ENCODE results near the gene TRIM43B.

Gene TRIM43B

GRCh38 chr2:95530734-95531133 lies 46.2 kb upstream of the TRIM43B start (continued):
- TF ChIP-seq ZSCAN18 (tag by site-specific recombination; IDR thresholded peaks at IDR 0.05) (no peak), ZNF629 (tag by site-specific recombination; IDR thresholded peaks at IDR 0.05) (no peak), PRDM6 (tag by site-specific recombination; IDR thresholded peaks at IDR 0.05) (no peak), ZBTB49 (tag by site-specific recombination; IDR thresholded peaks at IDR 0.05; ENCODE audit: low read depth) (no peak), ZNF645 (tag by site-specific recombination; IDR thresholded peaks at IDR 0.05) (no peak), ZNF623 (tag by site-specific recombination; IDR thresholded peaks at IDR 0.05) (no peak), ZNF132 (tag by site-specific recombination; IDR thresholded peaks at IDR 0.05; ENCODE audit: borderline replicate concordance) (no peak)

GRCh38 chr2:95526360-95527341 lies 42.1 kb upstream of the TRIM43B start:
- TF ChIP-seq ZNF514 (tag by site-specific recombination; IDR thresholded peaks at IDR 0.05), result no peak
- no peak overlapping the region for H3K27ac ChIP-seq (ENCODE audit: extremely low read depth, low read depth, low read length)
- POLR2A ChIA-PET, result no interaction called here
- no peaks in the 10 kb centered on the region for H3K36me3 ChIP-seq (ENCODE audit: control insufficient read depth in 2 of 2, insufficient read depth in 1 of 2, low read length in 2 of 2)
- no peaks in the 10 kb centered on the region for H3K4me1 ChIP-seq (ENCODE audit: control insufficient read depth, insufficient read depth, low read length)
- H3K9me3 ChIP-seq (ENCODE audit: control insufficient read depth, insufficient read depth, low read depth, low read length), result no peaks in the 10 kb centered on the region
- CTCF ChIA-PET, result no interaction called here
- H3K4me3 ChIP-seq (ENCODE audit: low read depth, low read length), result no peak overlapping the region

- Histone ChIP-seq H3K27ac (ENCODE audit: extremely low read depth, low read depth, low read length) (no peak overlapping the region), H3K36me3 (ENCODE audit: control insufficient read depth in 2 of 2, insufficient read depth in 1 of 2, low read length in 2 of 2) (no peaks in the 10 kb centered on the region), H3K4me1 (ENCODE audit: control insufficient read depth, insufficient read depth, low read length) (no peaks in the 10 kb centered on the region), H3K9me3 (ENCODE audit: control insufficient read depth, insufficient read depth, low read depth, low read length) (no peaks in the 10 kb centered on the region), H3K4me3 (ENCODE audit: low read depth, low read length) (no peak overlapping the region)
- CTCF ChIA-PET, result no interaction called here
- POLR2A ChIA-PET, result no interaction called here
- TF ChIP-seq AEBP2 (tag by site-specific recombination; IDR thresholded peaks at IDR 0.05; ENCODE audit: borderline replicate concordance) (no peak), ZNF280D (tag by site-specific recombination; IDR thresholded peaks at IDR 0.05) (no peak), SCRT2 (tag by site-specific recombination; IDR thresholded peaks at IDR 0.05) (no peak), ZFP3 (tag by site-specific recombination; IDR thresholded peaks at IDR 0.05; ENCODE audit: low read depth) (no peak), ZNF692 (tag by site-specific recombination; IDR thresholded peaks at IDR 0.05) (no peak), ZBTB44 (tag by site-specific recombination; IDR thresholded peaks at IDR 0.05) (no peak)
Measured at GRCh38 chr2:95525294-95526035, 40.9 kb upstream of the TRIM43B start.

All from HEK293 (cell line).